Kidney (tissue), 14 donors: ENCODE measurements around the gene CD300LD. TPM values are rescaled to one million over a fixed set of nuclear protein-coding genes. Genes with fewer than 3 reads are reported as not detected.
"Not testable (repeated sequence)": the region's sequence is repeated elsewhere in the genome, so short reads cannot be mapped to it uniquely, and the experiment has no call there.

Experiments
- DNase-seq, 5 donors: peaks; one replicate each; pipeline ENCODE4 v3.0.0-alpha.2; 2013 to 2020
- FAIRE-seq: peaks from 2 replicates; lab custom pipeline; 2012; peaks lifted over from hg19 to GRCh38; lab: Jason Lieb, UNC
- H3K27ac ChIP-seq, 2 donors: one replicate each; pipeline ENCODE4 v1.7.0; 2013; ENCODE audit warnings: low read depth in 2 of 2, low read length in 2 of 2, inconsistent platforms in 1 of 2
- H3K27me3 ChIP-seq: one replicate; pipeline ENCODE4 v1.7.1; 2013; ENCODE audit warnings: low read length, inconsistent platforms; ENCODE audit not compliant: control insufficient read depth, insufficient read depth
- H3K36me3 ChIP-seq, 3 donors: one replicate each; pipeline versions ENCODE4 v1.7.0 to v1.7.1; 2013; ENCODE audit warnings: low read length in 3 of 3, control low read depth in 1 of 3, inconsistent platforms in 1 of 3; ENCODE audit not compliant: insufficient read depth in 3 of 3, control insufficient read depth in 2 of 3
- H3K4me1 ChIP-seq, 3 donors: one replicate each; pipeline versions ENCODE4 v1.7.0 to v1.7.1; 2013; ENCODE audit warnings: low read length in 3 of 3, inconsistent platforms in 1 of 3, low read depth in 1 of 3; ENCODE audit not compliant: control insufficient read depth in 2 of 3, insufficient read depth in 2 of 3
- H3K4me3 ChIP-seq, 3 donors: one replicate each; pipeline versions ENCODE4 v1.7.0 to v1.8.1; 2013; ENCODE audit warnings: low read length in 3 of 3, control low read depth in 1 of 3, inconsistent platforms in 1 of 3
- H3K9ac ChIP-seq, 3 donors: one replicate each; pipeline versions ENCODE4 v1.7.0 to v1.7.1; 2013; ENCODE audit warnings: low read length in 3 of 3, control low read depth in 1 of 3, inconsistent platforms in 1 of 3
- H3K9me3 ChIP-seq, 3 donors: one replicate each; pipeline versions ENCODE4 v1.7.0 to v1.7.1; 2013; ENCODE audit warnings: low read length in 3 of 3, control low read depth in 1 of 3, inconsistent platforms in 1 of 3; ENCODE audit not compliant: control insufficient read depth in 2 of 3, insufficient read depth in 1 of 3
- CTCF ChIP-seq: IDR thresholded peaks from 3 replicates; pipeline ENCODE4 v1.5.1; 2012; ENCODE audit warnings: mild to moderate bottlenecking, moderate library complexity, borderline replicate concordance; ENCODE audit not compliant: insufficient read depth; ENCODE audit errors: extremely low read depth
- intact Hi-C: fragments of 100-400 bp; cut with DNase I; formaldehyde crosslinking; loops from one replicate; pipeline ENCODE4 v1.11.1; 2022
- polyA plus RNA-seq: library from polyadenylated mRNA; stranded (reverse); fragments of 350-450 nt; fragmentation: Illumina TruSeq; extraction: RNeasy Lipid Tissue Mini Kit (QIAGEN cat#74804); gene quantifications from one replicate; pipeline ENCODE4 v1.2.3, GENCODE V29; 2014; ENCODE audit warnings: low read depth, low replicate concordance; ENCODE audit not compliant: insufficient read depth
- total RNA-seq: library from RNA; stranded (reverse); fragmentation: NEBNext Ultra II Directional; extraction: Animal tissue kit (Norgen Biotek cat#: 25700); gene quantifications from one replicate; pipeline ENCODE4 v1.2.1, GENCODE V29; 2021
- donor health status: control.
- donor health status: control.
- donor health status: control.
- donor health status: control.
- donor health status: control.
- donor health status: DM: yes; HTN: yes; CAD: no.
- donor health status: Normal renal cell carcinoma (clear cell type).

The CD300LD gene
- total and polyA plus RNA-seq, 2 donors from 2014 or later: not detected

DNA sequence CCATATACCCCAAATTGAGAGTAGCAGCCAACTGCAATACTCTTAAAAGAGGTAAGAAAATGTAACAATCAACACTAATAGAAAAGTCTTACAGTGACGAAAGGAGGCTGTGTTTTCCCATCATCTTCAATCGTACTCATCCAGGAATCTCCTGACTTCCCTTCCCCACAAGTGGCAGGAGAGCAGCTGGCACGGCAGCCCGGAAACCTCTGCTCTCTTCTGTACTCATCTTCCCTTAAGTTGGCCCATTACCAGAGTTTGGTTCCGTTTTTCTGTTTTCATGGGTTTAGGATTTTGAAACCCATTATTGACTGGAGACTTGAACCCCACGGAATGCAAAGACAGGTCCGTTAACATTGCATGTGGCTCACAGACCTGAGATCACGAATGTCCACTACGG lies 13.1 kb downstream of the CD300LD start:
- H3K27me3 ChIP-seq: no peaks in the 10 kb centered on the region
- H3K36me3 ChIP-seq: no peaks in the 10 kb centered on the region
- H3K4me3 ChIP-seq: no peak overlapping the region
- H3K27ac ChIP-seq: no peak overlapping the region
- TF ChIP-seq CTCF: no peak
- FAIRE-seq (no peak), DNase-seq (no peak)
- intact Hi-C loops: no loop called here
- H3K4me1 ChIP-seq: no peaks in the 10 kb centered on the region
- no peak overlapping the region for H3K9ac ChIP-seq
- no peaks in the 10 kb centered on the region for H3K9me3 ChIP-seq

- no peak for FAIRE-seq
- TF ChIP-seq CTCF: no peak
- Histone ChIP-seq H3K9ac (no peak overlapping the region), H3K27me3 (no peaks in the 10 kb centered on the region), H3K36me3 (no peaks in the 10 kb centered on the region), H3K9me3 (peaks cover 0 to 3% (median 0%) of the 10 kb centered on the region in 3 donors), H3K4me1 (no peaks in the 10 kb centered on the region), H3K27ac (no peak overlapping the region), H3K4me3 (no peak overlapping the region)
- intact Hi-C loops: no loop called here
- no peak for DNase-seq
Measured at GRCh38 chr17:74574489-74575142, 17.5 kb downstream of the CD300LD start.

DNA sequence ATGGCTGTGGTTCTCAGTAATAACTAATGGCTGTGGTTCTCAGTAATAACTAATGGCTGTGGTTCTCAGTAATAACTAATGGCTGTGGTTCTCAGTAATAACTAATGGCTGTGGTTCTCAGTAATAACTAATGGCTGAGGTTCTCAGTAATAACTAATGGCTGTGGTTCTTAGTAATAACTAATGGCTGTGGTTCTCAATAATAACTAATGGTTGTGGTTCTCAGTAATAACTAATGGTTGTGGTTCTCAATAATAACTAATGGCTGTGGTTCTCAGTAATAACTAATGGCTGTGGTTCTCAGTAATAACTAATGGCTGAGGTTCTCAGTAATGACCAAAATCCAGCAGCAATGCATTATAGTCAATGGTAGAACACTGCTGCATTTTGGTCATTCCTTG lies 18.4 kb downstream of the CD300LD start:
- H3K9ac ChIP-seq, DNase-seq, H3K9me3 ChIP-seq, H3K4me3 ChIP-seq, H3K36me3 ChIP-seq, H3K4me1 ChIP-seq, FAIRE-seq, H3K27me3 ChIP-seq, H3K27ac ChIP-seq, intact Hi-C loops: not testable (repeated sequence)

- H3K9me3 ChIP-seq: peaks cover 0 to 3% (median 3%) of the 10 kb centered on the region in 3 donors
- TF ChIP-seq CTCF: no peak
- no peak overlapping the region for H3K27ac ChIP-seq
- H3K4me3 ChIP-seq: no peak overlapping the region
- no peak for FAIRE-seq
- H3K4me1 ChIP-seq: peaks cover 0 to 4% (median 0%) of the 10 kb centered on the region in 3 donors
- intact Hi-C loops: no loop called here
- no peaks in the 10 kb centered on the region for H3K27me3 ChIP-seq
- H3K9ac ChIP-seq: no peak overlapping the region
- H3K36me3 ChIP-seq: no peaks in the 10 kb centered on the region
- DNase-seq: no peak
Measured at GRCh38 chr17:74573169-74573568, 18.9 kb downstream of the CD300LD start.
